Activated CD4-positive, alpha-beta T cell treated with anti-CD3 and anti-CD28 coated beads, Interleukin-2, amount 10 ng/mL, durations not matched to agents 7 days and 5 days (primary cell): ENCODE data around the gene EIF1AD. TPM values are rescaled to one million over a fixed set of nuclear protein-coding genes. Genes with fewer than 3 reads are reported as not detected.
A peak's percentile ranks its signal among the peaks of the same experiment; 100 is the strongest.

ENCODE experiments used
- CTCF ChIA-PET: fragments of 350-600 bp; sonication (Branson Sonifier 250); formaldehyde crosslinking; loops from one replicate; lab custom pipeline; 2021; ENCODE audit warnings: antibody characterized with exemption; lab: Charles Lee
- POLR2A ChIA-PET: fragments of 350-600 bp; sonication (Branson Sonifier 250); formaldehyde crosslinking; loops from one replicate; lab custom pipeline; 2021; ENCODE audit warnings: antibody characterized with exemption; lab: Charles Lee
- DNase-seq: peaks from one replicate; pipeline ENCODE4 v3.0.0-alpha.2; 2020
- H3K27ac Mint-ChIP-seq: one replicate; pipeline ENCODE4 v1.8.0; 2021; ENCODE audit warnings: mild to moderate bottlenecking, moderate library complexity, mixed read lengths
- H3K27me3 Mint-ChIP-seq: one replicate; pipeline ENCODE4 v1.8.0; 2021; ENCODE audit warnings: mixed read lengths
- H3K36me3 Mint-ChIP-seq: one replicate; pipeline ENCODE4 v1.8.0; 2021; ENCODE audit warnings: low read depth, mixed read lengths
- H3K4me1 Mint-ChIP-seq: one replicate; pipeline ENCODE4 v1.8.0; 2021; ENCODE audit warnings: mixed read lengths
- H3K4me3 Mint-ChIP-seq: one replicate; pipeline ENCODE4 v1.8.0; 2021; ENCODE audit warnings: mild to moderate bottlenecking, moderate library complexity, mixed read lengths
- H3K9me3 Mint-ChIP-seq: one replicate; pipeline ENCODE4 v1.8.0; 2021; ENCODE audit warnings: mixed read lengths
- total RNA-seq, 2 experiments: library from RNA; stranded (reverse); gene quantifications; one replicate each; pipeline ENCODE4 v1.2.3, GENCODE V29; 2021

Gene EIF1AD
- total RNA-seq, 2 experiments from 2014 or later: 50.4 to 54.4 TPM

DNA sequence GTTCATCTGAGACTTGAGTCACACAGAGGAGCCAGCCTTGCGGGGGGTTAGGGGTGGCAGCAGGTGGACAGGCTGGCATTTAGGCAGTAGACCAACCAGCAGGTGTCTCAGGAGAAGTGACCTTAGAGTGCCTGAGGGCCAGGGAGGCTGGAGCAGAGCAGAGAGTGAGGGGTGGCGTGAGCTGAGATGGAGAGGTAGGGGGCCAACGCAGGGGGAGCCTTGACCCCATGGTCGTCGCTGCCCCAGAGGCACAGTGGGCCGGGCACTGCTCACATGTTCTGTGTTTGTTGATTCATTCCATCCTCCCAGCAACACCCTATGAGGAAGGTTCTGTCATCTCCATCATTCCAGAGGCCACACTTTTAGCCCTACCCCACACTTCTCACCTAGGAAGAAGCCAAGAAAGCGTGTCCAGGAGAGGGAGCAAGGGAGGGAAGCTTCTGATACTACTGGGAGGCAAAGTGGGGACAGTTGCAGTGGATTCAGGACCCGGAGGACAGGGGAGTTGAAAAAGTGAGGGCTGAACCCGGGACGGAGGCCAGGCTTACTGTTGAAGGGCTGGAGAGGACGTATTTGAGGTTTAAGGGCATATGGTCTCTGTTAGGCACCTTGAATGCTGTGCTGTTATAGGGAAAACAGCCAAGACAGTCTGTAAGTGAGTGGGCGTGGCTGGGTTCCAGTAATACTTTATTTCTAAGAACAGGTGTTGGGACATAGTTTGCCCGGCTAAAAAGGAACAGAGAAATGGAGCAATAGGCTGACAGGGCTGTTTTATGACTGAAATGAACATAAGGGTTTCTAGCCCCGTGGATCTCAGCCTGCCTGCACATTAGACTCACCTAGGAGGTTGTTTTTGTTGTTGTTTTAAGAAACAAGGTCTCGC, 33.1 kb downstream of the EIF1AD start:
- Mint-ChIP-seq H3K9me3 (no peaks in the 10 kb centered on the region), H3K36me3 (peaks cover 69% of the 10 kb centered on the region), H3K27ac (no peak overlapping the region), H3K4me1 (peaks cover 15% of the 10 kb centered on the region), H3K4me3 (no peak overlapping the region), H3K27me3 (no peaks in the 10 kb centered on the region)
- ChIA-PET POLR2A (no interaction called here), CTCF (interaction anchor here (1.2 kb wide), 1 partner anchor 79 kb away, joined by 4 read pairs; the partner anchor contains the start of gene CCDC85B)
- DNase-seq: no peak

DNA sequence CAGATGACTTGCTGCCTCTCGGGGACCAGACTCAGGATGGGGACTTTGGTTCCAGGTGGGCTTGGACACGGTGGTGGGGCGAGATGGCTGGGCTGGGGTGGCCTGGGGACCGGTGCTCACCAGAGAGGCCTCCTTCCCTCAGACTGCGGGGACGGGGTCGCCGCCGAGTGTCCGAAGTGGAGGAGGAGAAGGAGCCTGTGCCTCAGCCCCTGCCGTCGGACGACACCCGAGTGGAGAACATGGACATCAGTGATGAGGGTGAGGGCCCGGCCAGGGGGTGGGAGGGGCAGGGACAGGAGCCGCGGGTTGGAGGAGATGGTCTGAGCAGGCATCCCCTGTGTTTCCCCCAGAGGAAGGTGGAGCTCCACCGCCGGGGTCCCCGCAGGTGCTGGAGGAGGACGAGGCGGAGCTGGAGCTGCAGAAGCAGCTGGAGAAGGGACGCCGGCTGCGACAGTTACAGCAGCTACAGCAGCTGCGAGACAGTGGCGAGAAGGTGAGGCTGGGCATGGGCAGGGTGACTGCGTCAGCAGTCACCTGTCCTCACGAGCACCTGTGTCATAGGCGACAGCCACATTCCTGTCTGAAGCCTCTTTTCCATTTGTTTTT, 34.5 kb downstream of the EIF1AD start:
- no peaks in the 10 kb centered on the region for H3K27me3 Mint-ChIP-seq
- CTCF ChIA-PET: interaction anchor here (0.6 to 1.6 kb wide), 2 partner anchors 93 to 108 kb away, joined by 3 to 4 read pairs; no protein-coding TSS in a partner anchor
- no peaks in the 10 kb centered on the region for H3K9me3 Mint-ChIP-seq
- no peak overlapping the region for H3K4me3 Mint-ChIP-seq
- H3K36me3 Mint-ChIP-seq: peaks cover 65% of the 10 kb centered on the region
- POLR2A ChIA-PET: no interaction called here
- H3K4me1 Mint-ChIP-seq: peaks cover 28% of the 10 kb centered on the region
- H3K27ac Mint-ChIP-seq: no peak overlapping the region
- no peak for DNase-seq

DNA sequence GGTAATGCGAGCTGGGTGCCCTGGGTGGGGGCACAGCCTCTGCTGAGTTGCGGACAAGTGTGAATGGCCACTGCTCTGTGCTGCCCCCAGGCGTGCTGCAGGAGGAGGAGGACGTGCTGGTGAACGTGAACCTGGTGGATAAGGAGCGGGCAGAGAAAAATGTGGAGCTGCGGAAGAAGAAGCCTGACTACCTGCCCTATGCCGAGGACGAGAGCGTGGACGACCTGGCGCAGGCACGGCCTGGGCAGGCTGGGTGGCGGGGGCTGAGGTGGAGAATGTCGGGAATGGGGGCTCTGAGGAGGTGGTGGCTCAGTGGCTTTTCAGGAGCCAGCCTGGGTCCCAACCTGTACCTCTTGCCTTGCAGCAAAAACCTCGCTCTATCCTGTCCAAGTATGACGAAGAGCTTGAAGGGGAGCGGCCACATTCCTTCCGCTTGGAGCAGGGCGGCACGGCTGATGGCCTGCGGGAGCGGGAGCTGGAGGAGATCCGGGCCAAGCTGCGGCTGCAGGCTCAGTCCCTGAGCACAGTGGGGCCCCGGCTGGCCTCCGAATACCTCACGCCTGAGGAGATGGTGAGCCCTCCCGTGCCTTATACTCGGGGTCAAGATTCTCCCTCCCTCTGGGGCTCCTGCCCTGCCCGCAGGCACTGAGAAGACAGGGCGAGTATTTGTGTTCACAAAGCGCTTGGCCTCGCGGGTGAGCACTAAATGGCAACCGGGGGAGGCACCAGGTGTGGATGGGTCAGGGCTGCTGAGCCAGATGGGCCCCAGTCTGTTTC, 35.8 kb downstream of the EIF1AD start:
- H3K27me3 Mint-ChIP-seq: no peaks in the 10 kb centered on the region
- peaks cover 60% of the 10 kb centered on the region for H3K36me3 Mint-ChIP-seq
- H3K4me1 Mint-ChIP-seq: peaks cover 31% of the 10 kb centered on the region

GRCh38 chr11:65964906-65965305, 37.1 kb downstream of the EIF1AD start:
- Mint-ChIP-seq H3K27me3 (no peaks in the 10 kb centered on the region), H3K4me1 (peaks cover 37% of the 10 kb centered on the region), H3K9me3 (no peaks in the 10 kb centered on the region), H3K4me3 (no peak overlapping the region), H3K36me3 (peaks cover 54% of the 10 kb centered on the region), H3K27ac (no peak overlapping the region)
- ChIA-PET CTCF (interaction anchor here (0.8 to 1.4 kb wide), 3 partner anchors 9 to 76 kb away, joined by 4 to 6 read pairs (median 4); partner anchors contain the start of gene FIBP), POLR2A (no interaction called here)
- DNase-seq: no peak

More for the DNA sequence above, 35.8 kb downstream of the EIF1AD start:
- no peak for DNase-seq
- Mint-ChIP-seq H3K4me3 (no peak overlapping the region), H3K27ac (peak overlapping the region; percentile 64), H3K9me3 (no peaks in the 10 kb centered on the region)
- POLR2A ChIA-PET: no interaction called here
- CTCF ChIA-PET: interaction anchor here (1.1 to 1.6 kb wide), 5 partner anchors 7 to 107 kb away, joined by 3 to 4 read pairs (median 4); partner anchors contain the start of gene FIBP

DNA sequence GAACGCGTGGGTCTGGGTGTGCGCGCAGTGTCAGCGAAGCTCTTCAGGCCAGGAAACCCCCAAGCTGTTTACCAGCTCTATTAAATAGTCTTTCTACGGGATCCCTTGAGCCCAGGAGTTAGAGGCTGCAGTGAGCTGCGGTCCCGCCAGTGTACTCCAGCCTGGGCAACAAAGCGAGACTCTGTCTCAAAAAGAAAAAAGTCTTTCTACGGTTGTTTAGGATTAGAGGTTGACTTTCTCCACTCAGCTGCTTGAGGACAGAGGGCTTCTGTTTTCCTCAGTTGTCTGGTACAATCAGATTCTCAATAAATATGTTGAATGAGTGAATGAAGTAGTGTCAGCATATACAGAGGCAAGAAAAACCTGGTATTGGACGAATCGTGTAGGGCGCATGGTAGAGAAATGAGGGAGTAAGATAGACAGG, 39.8 kb downstream of the EIF1AD start:
- H3K9me3 Mint-ChIP-seq: no peaks in the 10 kb centered on the region
- H3K27ac Mint-ChIP-seq: peak overlapping the region; percentile 96
- ChIA-PET CTCF (interaction anchor here (1.1 to 8.2 kb wide), 2 partner anchors 72 to 182 kb away, joined by 3 to 40 read pairs; partner anchors contain the start of genes AP5B1, CCDC85B and FIBP), POLR2A (no interaction called here)
- no peak for DNase-seq
- H3K4me1 Mint-ChIP-seq: peaks cover 45% of the 10 kb centered on the region
- peaks cover 35% of the 10 kb centered on the region for H3K36me3 Mint-ChIP-seq
- H3K4me3 Mint-ChIP-seq: peak overlapping the region; percentile 93
- no peaks in the 10 kb centered on the region for H3K27me3 Mint-ChIP-seq

- H3K4me3 Mint-ChIP-seq: peak within 1 kb of the TSS; percentile 93
- ChIA-PET POLR2A (no interaction called here), CTCF (interaction anchor here (1.0 to 8.2 kb wide), 5 partner anchors 25 to 181 kb away, joined by 3 to 40 read pairs (median 4); partner anchors contain the start of genes AP5B1, CCDC85B, FIBP and MUS81)
- peak within 1 kb of the TSS; percentile 96 for H3K27ac Mint-ChIP-seq
- H3K36me3 Mint-ChIP-seq: peaks cover 30% of the 10 kb centered on the region
- peaks cover 51% of the 10 kb centered on the region for H3K4me1 Mint-ChIP-seq
- H3K27me3 Mint-ChIP-seq: no peaks in the 10 kb centered on the region
- no peaks in the 10 kb centered on the region for H3K9me3 Mint-ChIP-seq
- peak; percentile 97 for DNase-seq
Observed at GRCh38 chr11:65961267-65962140, 40.5 kb downstream of the EIF1AD start, which contains the start of gene SART1. Gene SART1 (plus strand): TSS chr11:65961734. CDS start chr11:65961781, 47 bp downstream.

DNA sequence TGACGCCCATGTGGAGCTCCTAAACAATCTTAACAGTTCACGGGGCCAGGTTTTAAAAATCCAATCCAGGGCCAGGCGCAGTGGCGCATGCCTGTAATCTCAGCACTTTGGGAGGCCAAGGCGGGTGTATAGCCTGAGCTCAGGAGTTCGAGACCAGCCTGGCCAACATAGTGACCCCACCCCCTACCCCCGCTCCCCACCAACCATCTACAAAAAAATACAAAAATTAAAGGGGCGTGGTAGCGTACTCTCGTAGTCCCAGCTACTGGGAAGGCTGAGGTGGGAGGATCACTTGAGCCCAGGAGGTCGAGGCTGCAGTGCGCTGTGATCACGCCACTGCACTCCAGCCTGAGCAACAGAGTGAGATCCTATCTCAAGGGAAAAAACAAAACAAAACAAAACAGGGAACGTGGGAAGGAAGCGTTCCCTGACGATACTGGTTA, 41.1 kb downstream of the EIF1AD start:
- no peak for DNase-seq
- ChIA-PET CTCF (interaction anchor here (0.7 to 8.2 kb wide), 5 partner anchors 25 to 107 kb away, joined by 3 to 40 read pairs (median 4); partner anchors contain the start of genes CCDC85B, FIBP and MUS81), POLR2A (no interaction called here)
- H3K36me3 Mint-ChIP-seq: peaks cover 25% of the 10 kb centered on the region
- H3K27ac Mint-ChIP-seq: peak overlapping the region; percentile 96
- H3K4me1 Mint-ChIP-seq: peaks cover 56% of the 10 kb centered on the region
- H3K27me3 Mint-ChIP-seq: no peaks in the 10 kb centered on the region
- no peaks in the 10 kb centered on the region for H3K9me3 Mint-ChIP-seq
- peak overlapping the region; percentile 93 for H3K4me3 Mint-ChIP-seq

DNA sequence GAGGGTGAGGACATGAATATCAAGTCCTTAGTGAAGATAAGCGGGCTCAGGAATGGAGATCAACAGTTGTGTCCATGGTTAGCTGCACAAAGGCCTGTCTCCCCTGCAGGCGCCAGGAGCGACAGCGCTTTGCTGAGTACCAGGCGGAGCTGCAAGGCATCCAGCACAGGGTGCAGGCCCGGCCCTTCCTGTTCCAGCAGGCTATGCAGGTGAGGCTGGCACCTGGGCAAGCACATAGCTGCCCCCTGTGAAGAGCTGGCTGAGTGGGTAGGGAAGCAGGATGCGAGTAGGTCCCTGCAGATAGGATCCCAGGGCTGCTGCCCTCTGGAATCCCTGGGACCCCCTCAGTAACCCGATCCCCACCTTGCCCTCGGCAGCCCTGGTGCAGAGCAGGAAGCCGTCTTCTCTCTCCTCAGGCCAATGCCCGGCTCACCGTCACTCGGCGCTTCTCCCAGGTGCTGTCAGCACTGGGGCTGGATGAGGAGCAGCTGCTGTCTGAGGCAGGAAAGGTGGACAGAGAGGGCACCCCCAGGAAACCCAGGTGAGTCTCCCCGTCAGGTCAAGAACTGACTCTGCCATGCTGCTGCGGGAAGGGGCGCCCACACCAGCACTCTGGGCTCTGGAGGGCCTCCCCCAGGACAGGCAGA, 43.1 kb downstream of the EIF1AD start:
- Mint-ChIP-seq H3K9me3 (no peaks in the 10 kb centered on the region), H3K27me3 (no peaks in the 10 kb centered on the region), H3K36me3 (peaks cover 12% of the 10 kb centered on the region), H3K27ac (peak overlapping the region; percentile 84), H3K4me1 (peaks cover 51% of the 10 kb centered on the region), H3K4me3 (no peak overlapping the region)
- DNase-seq: no peak
- ChIA-PET CTCF (interaction anchor here (1.0 to 8.2 kb wide), 4 partner anchors 69 to 178 kb away, joined by 3 to 40 read pairs (median 5); partner anchors contain the start of genes AP5B1, CCDC85B, FIBP and MUS81), POLR2A (no interaction called here)

DNA sequence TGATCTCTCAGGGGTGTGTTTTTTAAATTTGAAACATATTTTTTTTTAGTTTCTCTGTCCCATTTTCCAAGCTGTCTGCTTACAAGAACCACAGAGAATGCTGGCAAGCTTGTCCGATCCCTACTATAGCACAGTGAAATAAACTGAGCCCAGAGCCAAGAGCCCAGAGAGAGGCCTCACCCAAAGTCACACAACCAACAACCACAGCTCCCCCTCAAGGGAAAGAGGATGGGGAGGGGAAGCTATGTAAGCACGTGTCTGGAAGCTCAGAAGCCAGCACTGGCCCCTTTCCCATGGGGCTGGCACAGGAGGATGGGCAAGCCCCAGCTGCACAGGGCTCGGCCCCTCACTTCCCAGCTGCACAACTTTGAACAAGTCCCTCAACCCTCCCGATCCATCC, 43.7 kb downstream of the EIF1AD start:
- H3K4me1 Mint-ChIP-seq: peaks cover 45% of the 10 kb centered on the region
- peaks cover 11% of the 10 kb centered on the region for H3K36me3 Mint-ChIP-seq
- H3K9me3 Mint-ChIP-seq: no peaks in the 10 kb centered on the region
- DNase-seq: no peak
- no peaks in the 10 kb centered on the region for H3K27me3 Mint-ChIP-seq
- ChIA-PET POLR2A (no interaction called here), CTCF (interaction anchor here (1.0 to 8.2 kb wide), 4 partner anchors 69 to 178 kb away, joined by 3 to 40 read pairs (median 5); partner anchors contain the start of genes AP5B1, CCDC85B, FIBP and MUS81)
- H3K4me3 Mint-ChIP-seq: no peak overlapping the region
- peak overlapping the region; percentile 84 for H3K27ac Mint-ChIP-seq

GRCh38 chr11:65954771-65955170, 47.2 kb downstream of the EIF1AD start:
- CTCF ChIA-PET: interaction anchor here (1.0 to 1.4 kb wide), 4 partner anchors 20 to 95 kb away, joined by 3 to 5 read pairs (median 3); partner anchors contain the start of gene MUS81

DNA sequence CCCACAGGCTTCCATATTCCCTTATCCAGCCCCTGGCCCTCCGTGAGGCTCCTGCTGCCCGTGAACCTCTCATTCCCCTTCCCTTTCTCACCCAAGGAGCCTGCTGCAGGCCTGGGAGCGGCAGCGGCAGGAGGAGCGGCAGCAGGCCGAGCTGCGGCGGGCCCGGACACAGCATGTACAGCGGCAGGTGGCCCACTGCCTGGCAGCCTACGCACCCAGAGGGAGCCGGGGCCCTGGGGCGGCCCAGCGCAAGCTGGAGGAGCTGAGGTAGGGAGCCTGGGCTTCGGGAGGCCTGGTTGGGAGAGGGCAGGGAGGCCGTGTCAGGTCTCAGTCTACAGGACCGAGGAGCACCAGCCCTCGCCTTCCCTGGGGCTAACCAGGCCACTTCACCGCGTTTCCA, 48.5 kb downstream of the EIF1AD start:
- Mint-ChIP-seq H3K4me1 (peaks cover 23% of the 10 kb centered on the region), H3K4me3 (no peak overlapping the region), H3K27ac (no peak overlapping the region), H3K9me3 (no peaks in the 10 kb centered on the region), H3K27me3 (peaks cover 9% of the 10 kb centered on the region), H3K36me3 (no peaks in the 10 kb centered on the region)
- DNase-seq: no peak
- ChIA-PET POLR2A (no interaction called here), CTCF (no interaction called here)

More at GRCh38 chr11:65954771-65955170, 47.2 kb downstream of the EIF1AD start:
- Mint-ChIP-seq H3K4me1 (peaks cover 26% of the 10 kb centered on the region), H3K9me3 (no peaks in the 10 kb centered on the region), H3K36me3 (no peaks in the 10 kb centered on the region), H3K27me3 (peaks cover 9% of the 10 kb centered on the region), H3K4me3 (no peak overlapping the region), H3K27ac (no peak overlapping the region)
- DNase-seq: no peak
- POLR2A ChIA-PET: no interaction called here
